ENCODE results near the gene ECEL1.

Gene ECEL1

DNA sequence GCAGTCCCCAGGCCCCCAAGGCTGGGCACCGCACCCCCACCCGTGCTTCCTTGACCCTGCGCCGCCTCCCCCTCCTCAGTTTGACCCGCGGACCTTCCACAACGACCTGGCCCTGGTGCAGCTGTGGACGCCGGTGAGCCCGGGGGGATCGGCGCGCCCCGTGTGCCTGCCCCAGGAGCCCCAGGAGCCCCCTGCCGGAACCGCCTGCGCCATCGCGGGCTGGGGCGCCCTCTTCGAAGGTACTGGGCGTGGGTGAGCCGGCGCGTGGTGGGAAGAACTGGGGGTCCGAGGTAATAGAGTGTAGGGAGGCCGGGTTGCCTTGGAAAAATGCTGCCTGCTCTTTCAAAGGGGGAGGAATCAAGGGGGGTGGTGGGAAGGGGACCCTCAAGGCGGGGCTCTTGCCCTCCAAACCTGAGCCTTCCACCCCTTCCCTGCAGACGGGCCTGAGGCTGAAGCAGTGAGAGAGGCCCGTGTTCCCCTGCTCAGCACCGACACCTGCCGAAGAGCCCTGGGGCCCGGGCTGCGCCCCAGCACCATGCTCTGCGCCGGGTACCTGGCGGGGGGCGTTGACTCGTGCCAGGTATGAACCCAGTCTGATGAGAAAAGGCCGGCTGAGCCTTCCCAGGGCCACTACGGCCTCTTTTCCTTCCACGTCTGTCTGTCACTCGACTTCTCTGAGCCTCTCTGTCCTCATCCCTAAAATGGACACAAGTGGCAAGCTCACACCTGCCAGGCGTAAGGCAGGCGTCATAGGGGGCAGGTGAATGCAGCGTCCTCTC is 35.2 kb upstream of the ECEL1 start:
- no peak for DNase-seq

DNA sequence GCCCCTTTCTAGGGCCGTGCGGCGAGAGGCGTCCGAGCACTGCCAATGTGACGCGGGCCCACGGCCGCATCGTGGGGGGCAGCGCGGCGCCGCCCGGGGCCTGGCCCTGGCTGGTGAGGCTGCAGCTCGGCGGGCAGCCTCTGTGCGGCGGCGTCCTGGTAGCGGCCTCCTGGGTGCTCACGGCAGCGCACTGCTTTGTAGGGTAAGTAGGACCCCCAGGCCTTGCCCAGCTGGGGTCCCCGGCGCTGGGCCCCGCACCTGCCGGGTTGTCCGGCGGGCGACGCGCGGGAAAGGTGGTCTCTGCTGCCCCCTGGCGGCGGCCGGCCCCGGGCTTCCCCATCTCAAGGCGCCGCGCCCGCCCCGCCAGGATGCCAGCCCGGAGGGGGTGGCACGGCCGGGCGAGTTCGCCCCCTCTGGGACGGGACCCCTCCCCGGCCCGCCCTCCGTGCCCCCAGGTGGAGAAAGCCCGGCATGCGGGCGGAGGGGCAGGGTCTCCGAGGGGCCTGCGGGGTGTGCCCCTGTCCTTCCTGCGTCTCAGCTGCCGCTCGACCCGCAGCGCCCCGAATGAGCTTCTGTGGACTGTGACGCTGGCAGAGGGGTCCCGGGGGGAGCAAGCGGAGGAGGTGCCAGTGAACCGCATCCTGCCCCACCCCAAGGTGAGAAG is 34.5 kb upstream of the ECEL1 start:
- peak; percentile 88 for DNase-seq

DNA sequence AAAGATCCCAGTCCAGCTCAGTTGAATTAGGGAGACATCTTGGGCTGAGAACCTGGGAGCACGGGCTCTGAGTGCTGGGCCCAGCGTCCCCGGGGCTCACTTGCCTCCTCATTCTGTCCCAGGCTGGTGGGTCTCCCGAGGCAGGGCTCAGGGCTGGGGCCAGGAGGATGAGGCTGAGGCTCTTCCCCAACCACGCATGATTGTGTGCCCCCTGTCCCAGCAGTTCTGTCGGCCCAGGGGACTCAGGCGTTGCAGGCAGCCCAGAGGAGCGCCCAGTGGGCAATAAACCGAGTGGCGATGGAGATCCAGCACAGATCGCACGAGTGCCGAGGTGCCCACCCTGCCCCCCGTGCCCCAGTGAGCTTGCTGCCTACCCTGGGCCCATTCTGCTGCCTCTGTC is 33.5 kb upstream of the ECEL1 start:
- no peak for DNase-seq

DNA sequence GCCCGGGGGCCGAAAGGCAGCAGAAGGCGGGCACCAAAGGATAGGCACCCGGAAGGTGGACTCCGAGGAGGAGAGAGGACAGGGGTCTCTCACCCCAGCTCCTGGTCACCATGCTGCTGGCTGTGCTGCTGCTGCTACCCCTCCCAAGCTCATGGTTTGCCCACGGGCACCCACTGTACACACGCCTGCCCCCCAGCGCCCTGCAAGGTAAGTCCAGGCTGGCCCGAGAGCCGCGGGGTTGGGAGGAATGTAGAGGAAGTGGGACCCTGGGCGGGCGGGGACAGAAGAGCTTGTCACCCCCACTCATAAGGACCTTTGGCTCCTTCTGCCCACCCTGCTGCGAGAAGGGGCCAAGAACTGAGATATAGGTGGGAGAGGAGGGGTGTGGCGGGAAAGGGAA is 32.9 kb upstream of the ECEL1 start:
- DNase-seq = no peak

DNA sequence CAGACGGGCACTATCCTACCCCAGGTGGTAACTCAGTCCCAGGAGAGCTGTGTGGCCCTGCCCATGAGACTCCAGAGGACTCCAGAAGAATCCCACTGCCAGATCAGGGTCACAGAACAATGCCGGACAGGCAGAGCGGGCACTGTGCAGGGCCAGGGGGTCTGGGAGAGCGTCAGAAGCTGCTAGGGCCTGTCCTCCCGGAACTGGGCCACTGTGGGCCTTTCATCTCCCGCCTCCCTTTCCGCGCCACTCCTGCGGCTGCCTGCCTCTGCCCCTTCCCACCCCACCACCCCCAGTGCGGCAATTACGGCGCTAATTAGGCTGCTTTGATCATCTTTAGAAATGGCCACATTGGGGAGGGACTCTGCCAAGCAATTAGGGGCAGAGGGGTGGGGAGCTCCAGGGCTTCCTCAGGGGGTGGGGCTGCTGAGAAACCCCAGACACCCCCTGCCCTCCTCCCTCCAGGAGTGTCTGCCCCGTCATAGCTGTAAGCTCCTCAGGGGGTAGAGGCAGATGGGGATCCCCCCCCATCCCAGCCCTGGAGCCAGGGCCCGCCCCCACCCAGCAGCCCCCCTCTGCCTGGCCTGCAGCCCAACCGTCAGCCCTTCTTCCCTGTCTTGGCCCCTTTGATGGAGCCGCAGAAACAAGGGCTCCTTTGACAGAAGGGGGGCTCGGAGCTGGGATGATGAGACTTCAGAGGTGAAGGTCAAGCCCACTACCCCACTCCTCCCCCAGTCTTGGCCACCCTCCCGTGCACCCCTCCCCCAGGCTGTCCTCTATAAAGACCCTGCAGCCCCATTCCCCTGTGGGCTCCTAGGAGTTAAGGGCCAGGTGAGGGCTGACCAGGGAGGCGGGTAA is 32.2 kb upstream of the ECEL1 start, which contains the start of gene PRSS56:
TSS of gene PRSS56 (plus strand) at position 808 of the 858 bp plus-strand sequence. CDS start 211 bp downstream, outside the sequence.
- no peak for DNase-seq

DNA sequence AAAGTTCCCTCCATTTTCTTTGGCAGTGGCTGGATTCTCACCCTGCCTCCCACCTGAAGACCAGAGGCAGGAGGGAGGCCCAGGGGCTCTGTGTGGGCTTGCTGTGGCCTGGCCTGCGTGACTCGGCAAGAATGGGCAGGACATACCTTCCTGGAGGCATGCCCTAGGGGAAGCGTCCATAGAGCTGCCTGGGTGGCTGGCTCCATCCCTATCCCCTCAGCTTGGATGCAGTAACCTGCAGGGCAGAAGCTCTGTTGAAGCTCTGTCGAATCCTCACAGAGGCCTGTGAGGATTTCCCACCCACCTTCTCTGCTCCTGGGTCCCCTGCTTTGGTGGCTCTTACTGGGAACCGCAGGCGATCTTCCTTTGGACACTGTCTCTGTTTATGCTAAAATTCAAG is 31.2 kb upstream of the ECEL1 start:
- DNase-seq = no peak

DNA sequence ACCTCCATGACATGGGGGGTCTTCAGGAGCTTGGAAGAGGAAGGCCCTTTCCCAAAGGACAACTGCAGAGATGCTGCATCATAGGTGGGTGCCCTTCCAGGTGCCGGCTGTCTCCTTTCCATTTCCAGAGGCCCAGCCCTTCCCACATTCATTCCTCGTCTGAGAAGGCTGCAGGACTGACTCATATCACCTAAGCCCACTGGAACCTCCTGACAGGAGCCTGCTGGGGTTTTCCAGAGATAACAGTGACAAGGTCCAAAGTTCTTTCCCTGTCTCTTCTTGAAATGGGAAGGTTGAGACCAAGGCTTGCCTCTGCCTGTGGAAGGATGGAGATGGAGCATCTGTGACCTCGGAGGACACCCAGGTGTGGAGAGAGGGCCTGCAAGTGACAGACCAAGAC is 28.9 kb upstream of the ECEL1 start:
- no peak for DNase-seq

DNA sequence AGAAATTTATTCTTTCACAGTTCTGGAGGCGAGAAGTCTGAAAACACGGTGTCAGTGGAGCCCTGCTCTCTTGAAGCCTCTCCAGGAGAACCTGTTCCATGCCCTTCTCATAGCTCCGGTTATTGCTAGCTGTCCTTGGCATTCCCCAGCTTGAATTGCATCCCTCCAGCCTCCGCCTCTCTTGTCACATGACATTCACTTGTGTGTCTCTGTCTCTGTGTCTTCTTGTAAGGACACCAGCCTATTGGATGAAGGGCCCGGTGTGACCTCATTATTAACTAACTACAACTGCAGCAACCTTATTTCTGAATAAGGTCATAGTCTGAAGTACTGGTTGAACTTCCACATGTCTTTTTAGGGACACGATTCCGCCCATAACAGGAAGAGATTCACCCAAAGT is 28.0 kb upstream of the ECEL1 start:
- no peak for DNase-seq

DNA sequence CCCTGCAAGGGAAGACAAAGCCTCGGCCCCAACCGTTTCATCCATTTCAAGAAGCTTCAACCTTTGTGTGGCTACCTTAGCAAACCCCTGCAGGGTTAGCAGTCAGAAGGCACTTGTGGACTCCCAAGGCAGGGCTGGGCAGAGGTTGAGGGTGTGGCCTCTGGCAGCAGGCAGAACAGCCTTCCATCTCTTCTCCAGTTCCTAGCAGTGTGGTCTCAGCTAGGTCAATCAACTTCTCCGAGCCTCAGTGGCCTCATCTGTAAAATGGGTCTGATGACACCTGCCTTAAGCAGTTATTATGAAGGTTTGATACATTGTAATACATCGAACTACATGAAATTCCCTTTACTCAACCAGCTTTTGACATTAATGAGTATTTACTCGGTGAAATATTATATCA is 25.7 kb upstream of the ECEL1 start:
- DNase-seq = no peak

DNA sequence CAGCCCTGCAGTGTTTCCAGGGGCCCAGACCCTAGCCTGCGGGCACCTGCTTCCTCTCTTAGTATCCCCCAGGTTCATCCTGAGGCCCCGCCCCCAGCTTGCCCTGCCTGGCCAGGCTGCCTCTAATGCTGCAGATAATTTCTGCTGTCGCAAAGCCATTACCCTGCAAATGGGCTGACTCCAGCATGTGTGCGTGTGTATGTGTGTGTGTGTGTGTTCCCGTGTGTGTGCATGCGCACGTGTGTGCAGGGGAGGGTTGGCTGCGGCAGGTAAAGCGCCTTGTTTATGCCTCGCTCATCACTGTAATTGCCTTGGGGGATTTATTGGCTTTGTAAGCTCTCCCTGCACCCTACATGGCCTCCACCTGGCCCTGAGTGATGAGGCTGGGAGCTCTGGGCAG is 25.0 kb upstream of the ECEL1 start:
- no peak for DNase-seq

DNA sequence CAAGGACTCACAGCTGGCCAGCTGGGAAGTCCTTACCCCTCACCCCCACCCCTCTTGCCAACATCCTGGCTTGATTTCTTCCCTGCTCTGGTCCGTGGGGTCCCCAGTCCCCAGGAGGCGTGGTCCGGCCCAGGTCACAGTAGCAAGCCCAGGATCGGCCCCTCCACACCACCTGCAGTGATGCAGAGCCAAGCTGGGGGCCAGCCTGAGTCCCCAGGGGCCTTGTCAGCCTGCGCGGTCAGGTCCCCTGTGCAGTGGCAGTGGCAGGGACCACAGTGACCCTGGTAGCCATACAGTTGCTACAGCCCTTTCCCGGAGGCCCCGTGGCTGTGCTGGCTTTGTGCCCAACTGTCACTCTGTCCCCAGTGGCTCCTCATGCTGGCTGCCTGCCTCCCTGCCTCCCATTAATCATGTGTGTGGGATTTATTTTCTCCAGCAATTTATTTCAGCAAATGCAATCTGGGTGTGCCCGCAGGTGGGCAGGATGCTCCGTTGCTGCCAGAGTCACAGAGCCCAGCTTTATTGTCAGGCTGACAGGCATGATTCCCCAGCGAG is 23.8 kb upstream of the ECEL1 start:
- no peak for DNase-seq

DNA sequence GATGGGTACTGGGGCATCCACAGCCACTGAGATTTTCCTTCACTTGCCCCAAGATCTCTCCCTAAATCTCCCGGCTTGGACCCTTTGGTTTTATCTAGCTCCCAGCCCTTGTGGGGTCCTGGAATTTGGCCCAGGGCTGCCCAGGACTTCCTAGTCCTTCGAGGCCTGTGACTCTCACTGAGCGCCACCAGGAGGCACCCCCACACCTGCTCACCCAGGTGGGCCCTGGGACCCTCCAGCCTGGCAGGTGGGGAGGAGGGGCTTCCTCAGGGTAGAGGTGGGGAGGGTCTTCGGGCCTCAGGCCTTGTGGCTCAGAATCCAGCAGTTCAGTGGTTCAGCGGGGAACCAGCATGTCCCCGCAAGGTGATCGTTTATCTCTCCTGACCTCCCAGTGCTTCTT is 20.6 kb upstream of the ECEL1 start:
- DNase-seq = no peak

DNA sequence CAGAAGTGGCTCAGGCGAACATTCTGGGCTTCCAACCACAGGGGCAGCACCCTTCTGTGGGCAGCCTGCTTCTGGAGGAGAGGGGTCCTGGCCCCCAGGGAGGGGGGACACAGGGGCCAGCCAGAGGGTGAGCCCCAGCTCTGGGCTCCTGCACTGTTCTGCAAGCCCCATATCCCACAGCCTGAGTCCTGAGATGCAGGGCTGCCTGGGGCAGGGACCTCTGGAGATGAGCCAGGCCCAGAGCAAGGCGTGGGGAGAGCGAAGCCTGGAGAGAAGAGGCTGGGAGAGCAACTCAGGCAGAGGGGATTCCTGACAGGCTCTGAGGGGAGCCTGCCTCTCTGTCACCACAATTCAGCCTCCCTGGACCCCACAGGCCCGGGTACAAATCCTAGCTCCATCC is 19.1 kb upstream of the ECEL1 start:
- no peak for DNase-seq

DNA sequence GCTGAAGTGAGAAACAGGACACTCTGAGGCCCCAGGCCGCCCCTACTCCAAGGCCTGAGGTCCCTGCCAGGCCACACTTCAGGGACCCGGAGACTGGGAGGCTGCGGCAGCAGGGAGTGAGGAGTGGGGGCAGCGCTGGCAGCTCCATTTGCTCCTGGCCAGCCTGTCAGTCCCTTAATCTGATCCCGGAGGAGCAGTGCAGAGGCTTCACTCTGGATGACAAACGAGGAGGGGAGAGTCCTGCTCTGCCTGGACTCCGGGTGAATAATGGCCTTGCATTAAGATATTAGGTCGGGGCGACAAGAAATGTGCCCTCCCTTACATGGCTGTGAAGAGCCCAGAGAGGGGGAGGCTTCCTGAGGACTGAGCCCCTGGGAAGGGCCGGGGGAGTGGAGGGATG is 18.2 kb upstream of the ECEL1 start:
- no peak for DNase-seq

DNA sequence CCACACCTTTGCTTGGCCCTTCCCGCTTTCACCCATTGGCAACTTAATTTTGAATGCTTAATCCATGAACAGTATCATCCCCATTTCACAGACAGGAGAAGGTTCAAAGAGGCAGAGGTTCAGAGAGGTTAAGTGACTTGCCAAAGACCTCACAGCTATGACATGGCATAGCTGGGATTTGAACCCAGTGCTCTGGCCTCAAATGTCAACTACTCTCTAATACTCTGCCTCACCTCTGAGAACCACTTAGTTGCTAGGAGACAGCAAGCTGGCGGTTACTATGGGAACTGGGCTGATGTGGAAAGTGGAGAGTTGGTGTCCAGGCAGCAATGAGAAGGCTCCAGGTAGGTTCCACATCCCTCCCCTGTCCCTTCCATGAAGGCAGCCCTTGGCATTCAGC is 16.8 kb upstream of the ECEL1 start:
- DNase-seq = no peak

DNA sequence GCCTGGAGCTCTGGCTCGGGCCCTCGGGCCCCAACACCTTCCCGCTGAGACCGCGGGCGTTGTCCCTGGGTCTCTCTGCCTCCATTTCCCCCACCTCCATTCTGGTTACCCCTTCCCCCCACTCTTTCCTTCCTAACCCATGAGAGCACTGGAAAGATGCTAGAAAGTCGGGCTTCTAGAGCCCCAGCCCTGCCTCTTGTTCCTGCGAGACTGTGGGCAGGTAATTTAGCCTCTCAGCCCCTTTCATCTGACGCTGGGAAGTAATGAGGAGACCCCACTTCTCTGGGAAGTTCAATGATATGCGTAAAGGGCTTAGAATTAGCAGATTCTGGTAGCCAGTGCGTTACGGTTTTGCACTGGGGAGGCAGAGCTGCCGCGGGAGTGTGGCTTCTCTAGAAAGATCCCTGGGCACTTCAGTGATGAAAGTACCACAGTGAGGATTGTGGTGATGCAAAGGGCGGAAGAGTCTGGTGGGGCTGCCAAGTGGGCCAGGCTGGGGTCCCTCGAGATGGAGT is 16.2 kb upstream of the ECEL1 start:
- no peak for DNase-seq

DNA sequence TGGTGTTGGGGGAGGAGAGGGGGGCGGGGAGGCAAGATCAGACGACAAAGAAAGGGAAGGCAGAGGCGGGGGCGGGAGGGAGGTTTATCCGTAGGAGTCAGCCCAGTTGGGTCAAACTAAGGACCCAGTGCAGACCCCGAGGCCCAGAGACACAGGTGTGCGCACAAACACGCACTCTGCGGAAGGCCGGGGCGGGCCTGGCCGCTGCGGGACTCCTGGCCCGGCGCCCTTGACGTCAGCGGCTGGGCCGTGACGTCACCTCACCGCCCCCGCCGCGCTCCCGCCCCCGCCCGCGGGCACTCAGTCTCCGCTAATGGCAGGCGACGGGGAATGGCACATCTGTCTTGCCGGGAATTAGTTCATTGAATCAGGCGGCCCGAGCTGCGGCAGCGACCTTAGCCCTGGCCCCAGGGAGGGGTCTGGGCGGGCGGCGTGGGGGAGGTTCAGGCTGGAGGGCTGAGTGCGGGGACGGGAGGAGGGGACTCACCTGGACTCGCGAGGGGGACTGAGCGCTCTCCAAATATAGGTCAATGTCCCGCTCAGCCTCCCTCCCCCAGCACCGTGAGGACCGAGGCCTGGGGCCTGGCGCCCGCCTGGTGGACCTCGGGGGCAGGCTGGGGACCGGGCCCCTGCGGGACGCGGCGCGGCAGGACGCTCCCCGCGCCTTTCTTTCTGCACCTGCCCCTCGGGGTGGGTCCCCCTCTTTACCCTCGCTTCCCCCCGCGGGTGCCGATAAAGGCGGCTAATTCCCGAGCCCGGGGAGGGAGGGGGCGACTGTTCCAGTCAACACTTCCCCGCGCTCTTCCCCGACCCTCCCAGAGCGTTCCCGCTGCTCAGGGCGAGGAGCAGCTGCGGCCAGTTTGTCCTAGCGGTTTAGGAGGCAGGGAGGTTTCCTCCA is 15.5 kb upstream of the ECEL1 start:
- peak; percentile 78 for DNase-seq

DNA sequence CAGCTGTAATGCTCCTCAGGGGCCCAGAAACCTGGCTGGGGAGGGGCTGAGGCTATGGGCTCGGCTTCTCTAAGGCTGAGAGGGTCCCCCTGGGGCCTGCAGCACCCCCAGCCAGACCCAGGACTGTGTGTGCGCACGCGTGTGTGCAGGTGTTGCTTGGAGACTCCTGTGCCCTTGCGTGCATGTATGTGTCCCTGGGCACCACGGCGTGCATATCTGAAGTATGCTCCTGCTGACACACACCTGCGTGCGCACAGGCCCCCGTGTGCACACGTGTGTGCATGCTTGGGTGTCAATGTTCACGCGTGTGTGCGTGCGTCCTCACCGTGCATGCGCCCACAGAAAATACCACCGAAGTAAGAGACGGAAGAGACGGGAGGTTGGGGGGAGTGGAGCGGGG is 14.9 kb upstream of the ECEL1 start:
- no peak for DNase-seq

DNA sequence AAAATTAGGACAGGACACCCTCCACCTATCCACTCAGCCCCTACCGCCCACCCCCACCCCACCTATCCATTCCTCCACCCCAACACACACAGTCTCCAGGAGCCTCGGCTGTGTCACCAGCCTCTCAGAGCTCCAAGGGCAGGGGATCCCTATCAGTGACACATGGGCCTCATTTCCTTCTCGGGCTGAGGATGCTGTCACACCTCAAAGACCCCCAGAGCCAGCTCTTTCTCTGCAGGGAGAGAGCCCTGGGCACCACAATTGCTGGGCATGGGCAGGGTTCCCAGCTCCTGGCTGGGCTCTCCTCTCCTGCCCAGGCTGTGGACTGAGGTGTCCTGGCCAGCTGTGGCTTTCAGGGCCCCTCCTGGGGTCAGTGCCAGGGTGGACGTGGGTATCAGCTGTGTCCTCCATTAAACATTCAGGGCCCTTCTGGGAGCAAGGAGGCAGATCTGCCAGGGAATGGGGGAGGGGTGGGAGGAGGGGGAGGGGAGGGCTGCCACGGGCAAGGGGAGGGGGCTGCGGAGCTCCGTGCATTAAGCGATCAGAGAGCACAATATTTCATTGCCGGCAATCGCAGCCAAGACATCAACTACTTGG is 14.3 kb upstream of the ECEL1 start:
- DNase-seq = no peak

DNA sequence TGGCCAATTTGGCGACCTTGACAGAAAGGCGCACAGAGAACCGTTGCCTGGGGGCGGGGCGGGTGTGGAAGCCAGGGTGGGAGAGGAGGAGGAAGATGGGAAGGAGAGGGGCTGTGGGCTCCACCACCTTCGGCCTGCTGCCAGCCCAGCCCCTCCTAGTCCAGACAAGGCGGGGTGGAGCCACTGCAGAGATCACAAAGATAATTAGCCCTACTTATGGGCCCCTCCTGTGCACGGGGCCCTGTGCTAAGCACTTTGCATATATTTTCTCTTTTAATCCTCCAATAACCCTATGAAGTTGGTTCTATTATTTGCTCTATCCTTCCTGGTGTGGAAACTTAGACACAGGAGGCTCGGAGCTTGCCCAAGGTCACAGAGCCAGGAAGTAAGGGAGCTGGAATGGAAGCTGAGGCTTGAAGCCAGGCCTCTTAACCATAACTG is 13.7 kb upstream of the ECEL1 start:
- DNase-seq = no peak

DNA sequence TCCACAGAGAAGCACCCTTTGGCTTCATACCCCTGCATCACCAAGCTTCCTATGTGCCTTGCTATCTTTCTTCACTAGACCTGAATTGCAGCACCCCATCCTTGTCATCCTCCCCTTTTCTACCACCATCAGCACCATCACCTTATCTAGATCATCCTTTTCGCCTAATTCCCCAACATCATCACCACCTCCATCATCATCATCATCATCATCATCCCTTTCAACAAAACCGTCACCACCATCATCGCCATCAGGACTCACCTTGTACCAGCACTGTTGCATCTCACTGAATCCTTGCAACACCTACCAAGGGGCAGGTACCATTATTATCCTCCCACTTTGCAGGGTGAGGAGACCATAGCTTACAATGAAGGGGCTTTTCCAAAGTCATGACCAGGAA is 10.8 kb upstream of the ECEL1 start:
- DNase-seq = no peak

DNA sequence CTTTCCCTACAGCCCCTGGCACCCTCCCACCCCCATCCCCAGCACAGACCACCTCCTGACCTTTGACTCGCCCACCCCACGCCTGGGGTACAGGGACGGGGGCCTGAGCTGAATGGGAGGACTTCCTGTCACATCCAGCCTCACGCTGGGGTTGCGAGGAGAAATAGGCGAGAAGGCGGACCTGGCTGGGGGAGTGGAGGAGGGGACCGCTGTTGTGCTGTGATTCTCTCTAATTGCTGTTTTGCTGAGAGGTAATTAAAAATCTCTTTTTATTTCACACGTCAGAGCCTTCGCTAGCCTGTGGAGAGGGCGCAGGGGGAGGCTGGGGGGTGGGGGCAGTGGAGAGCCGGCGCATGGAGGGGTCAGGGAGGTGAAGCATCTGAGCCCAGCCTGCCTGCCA is 9.7 kb upstream of the ECEL1 start:
- no peak for DNase-seq

Measured in activated effector memory CD4-positive, alpha-beta T cell treated with anti-CD3 and anti-CD28 coated beads, Interleukin-2, amount 50 U/mL, for 16 hours (primary cell).